Astrocyte of the cerebellum (primary cell): Measurements from ENCODE around the gene EGR1.

Experiments
- DNase-seq: peaks from one replicate; pipeline ENCODE4 v3.0.0-alpha.2; 2011; ENCODE audit warnings: low read depth
- H3K4me3 ChIP-seq: 2 replicates; pipeline ENCODE4 v1.5.1; 2011; ENCODE audit warnings: mild to moderate bottlenecking, low read depth, low read length, moderate library complexity
- CTCF ChIP-seq: IDR thresholded peaks from 2 replicates; pipeline ENCODE4 v1.5.1; 2012; ENCODE audit warnings: low read length, low read depth, moderate library complexity, mild to moderate bottlenecking; ENCODE audit errors: missing control alignments
- in situ Hi-C: cut with HindIII; loops from 2 replicates; pipeline ENCODE4 v1.10.0; 2017; ENCODE audit warnings: low sequenced_read_pairs

Gene EGR1

DNA sequence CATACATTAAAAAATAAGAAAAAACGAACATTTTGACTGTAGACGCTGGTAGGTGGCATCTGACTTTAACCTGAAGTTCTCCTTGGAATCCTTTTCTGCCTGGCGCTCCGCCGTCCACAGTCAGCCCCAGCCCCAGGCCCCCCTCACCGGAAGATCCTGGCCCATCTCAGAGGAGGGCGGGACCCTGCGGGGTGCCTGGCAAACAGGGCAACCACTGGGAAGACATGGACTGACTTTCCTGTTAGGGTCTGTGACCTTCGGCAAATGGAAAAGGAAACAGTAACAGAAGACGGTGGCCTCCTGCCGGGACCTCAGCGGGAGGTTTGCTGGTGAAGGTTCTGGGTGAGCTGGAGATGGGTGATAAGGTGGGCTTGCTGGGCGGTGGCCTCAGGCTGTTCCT, 11.7 kb upstream of the EGR1 start:
- no peak for DNase-seq
- no peak overlapping the region for H3K4me3 ChIP-seq
- TF ChIP-seq CTCF, result no peak
- in situ Hi-C loops, result no loop called here

DNA sequence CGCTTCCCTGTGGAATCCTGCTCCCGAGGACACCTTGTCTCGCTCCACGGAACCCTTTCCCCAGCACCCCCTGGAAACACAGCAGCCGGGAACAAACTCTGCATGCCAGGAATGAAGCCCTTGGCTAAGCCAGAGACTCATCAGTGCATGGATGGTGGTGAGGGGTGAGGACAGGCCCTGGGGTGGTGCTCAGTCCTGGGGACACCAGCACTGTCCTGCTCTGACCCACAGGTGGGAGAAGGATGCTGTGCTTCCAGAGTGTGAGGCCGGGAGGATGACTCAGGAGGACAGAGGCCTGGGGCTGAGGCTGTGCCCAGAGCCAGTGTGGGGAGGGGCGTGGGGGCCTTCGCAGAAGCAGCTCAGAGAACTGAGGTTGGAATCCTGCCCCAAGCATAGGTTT, 11.2 kb upstream of the EGR1 start:
- no peak for DNase-seq
- in situ Hi-C loops, result no loop called here
- no peak for TF ChIP-seq CTCF
- H3K4me3 ChIP-seq, result no peak overlapping the region

GRCh38 chr5:138455232-138455930, 9.9 kb upstream of the EGR1 start:
- TF ChIP-seq CTCF, result no peak
- in situ Hi-C loops, result no loop called here
- no peak overlapping the region for H3K4me3 ChIP-seq
- DNase-seq, result no peak

- no peak for TF ChIP-seq CTCF
- in situ Hi-C loops, result no loop called here
- no peak for DNase-seq
- no peak overlapping the region for H3K4me3 ChIP-seq
Measured at GRCh38 chr5:138457531-138458275, 7.6 kb upstream of the EGR1 start.

DNA sequence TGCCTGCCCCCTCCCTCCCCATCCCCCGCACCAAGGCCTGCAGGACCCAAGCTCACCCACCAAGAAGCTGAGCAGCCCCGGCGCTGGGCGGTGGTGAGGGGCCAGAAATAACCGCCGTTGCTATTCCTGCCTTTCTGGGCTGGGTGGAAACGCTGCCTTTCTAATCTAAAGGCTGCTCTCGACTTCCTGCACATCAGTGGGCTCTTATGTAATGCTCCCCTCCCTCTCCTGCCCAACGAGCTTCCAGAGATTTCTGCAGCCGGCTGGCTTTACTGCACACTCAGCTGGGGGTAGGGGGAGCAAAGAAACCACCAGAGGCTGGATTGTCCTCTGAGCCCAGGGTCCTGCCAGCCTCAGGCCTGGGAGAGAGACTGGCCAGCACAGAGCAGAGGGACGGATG, 6.9 kb upstream of the EGR1 start:
- TF ChIP-seq CTCF, result no peak
- in situ Hi-C loops, result no loop called here
- no peak for DNase-seq
- no peak overlapping the region for H3K4me3 ChIP-seq

DNA sequence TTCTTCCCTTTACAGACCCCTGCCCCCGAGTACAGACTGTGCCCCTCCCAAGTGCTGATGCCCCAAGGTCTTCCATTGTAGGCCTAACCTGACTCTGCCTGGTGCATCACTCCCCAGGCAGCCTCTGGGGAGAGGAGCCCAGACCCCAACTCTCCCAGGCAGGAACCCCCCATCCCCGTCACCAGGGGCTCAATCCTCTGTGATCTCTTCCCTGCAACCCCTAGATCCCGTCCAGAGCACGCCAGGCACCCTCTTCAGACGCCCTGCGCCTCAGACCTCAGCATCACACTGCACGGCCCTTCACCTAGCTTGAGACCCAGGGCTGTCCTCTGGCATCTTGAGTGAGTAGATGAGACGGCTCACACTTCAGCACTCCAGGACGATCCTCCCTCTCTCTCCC, 6.4 kb upstream of the EGR1 start:
- H3K4me3 ChIP-seq, result no peak overlapping the region
- no peak for TF ChIP-seq CTCF
- in situ Hi-C loops, result no loop called here
- no peak for DNase-seq
